ENCODE measurements around the gene TRMT1. TPM values are rescaled to one million over a fixed set of nuclear protein-coding genes. Genes with fewer than 3 reads are reported as not detected.

The TRMT1 gene
- polyA plus RNA-seq, 4 donors: 18.6 to 37.5 (median 28.3) TPM

- H3K4me3 ChIP-seq (ENCODE audit: low read depth in 1 of 3, low read length in 3 of 3): no peak overlapping the region
- no peak for FAIRE-seq
- 81 to 94% (median 87%) methylated on average over 12 of the region's 12 CpGs for WGBS, 3 donors
Observed at GRCh38 chr19:13089857-13090507, 26.6 kb downstream of the TRMT1 start.

GRCh38 chr19:13089139-13089856 lies 27.2 kb downstream of the TRMT1 start:
- Histone ChIP-seq H3K4me1 (ENCODE audit: control insufficient read depth in 3 of 3, insufficient read depth in 2 of 3, low read depth in 1 of 3, low read length in 2 of 3) (peaks cover 0 to 22% (median 0%) of the 10 kb centered on the region in 3 donors), H3K27me3 (ENCODE audit: control insufficient read depth in 3 of 3, insufficient read depth in 3 of 3, low read length in 3 of 3) (peaks cover 0 to 48% (median 0%) of the 10 kb centered on the region in 3 donors), H3K4me3 (ENCODE audit: low read depth in 1 of 3, low read length in 3 of 3) (no peak overlapping the region), H3K36me3 (ENCODE audit: control insufficient read depth in 3 of 3, insufficient read depth in 2 of 3, low read depth in 1 of 3, low read length in 3 of 3) (peaks cover 0 to 21% (median 0%) of the 10 kb centered on the region in 3 donors), H3K27ac (ENCODE audit: low read depth in 1 of 3, low read length in 2 of 3) (no peak overlapping the region), H3K9me3 (ENCODE audit: control insufficient read depth in 2 of 2, insufficient read depth in 1 of 2, low read depth in 1 of 2, low read length in 1 of 2) (no peaks in the 10 kb centered on the region)
- WGBS, 3 donors: 87 to 94% (median 91%) methylated on average over 5 of the region's 5 CpGs
- DNase-seq: no peak
- FAIRE-seq: no peak

More at GRCh38 chr19:13089857-13090507, 26.6 kb downstream of the TRMT1 start:
- no peaks in the 10 kb centered on the region for H3K9me3 ChIP-seq (ENCODE audit: control insufficient read depth in 2 of 2, insufficient read depth in 1 of 2, low read depth in 1 of 2, low read length in 1 of 2)
- peaks cover 0 to 28% (median 0%) of the 10 kb centered on the region in 3 donors for H3K4me1 ChIP-seq (ENCODE audit: control insufficient read depth in 3 of 3, insufficient read depth in 2 of 3, low read depth in 1 of 3, low read length in 2 of 3)
- peaks cover 0 to 54% (median 0%) of the 10 kb centered on the region in 3 donors for H3K27me3 ChIP-seq (ENCODE audit: control insufficient read depth in 3 of 3, insufficient read depth in 3 of 3, low read length in 3 of 3)
- H3K36me3 ChIP-seq (ENCODE audit: control insufficient read depth in 3 of 3, insufficient read depth in 2 of 3, low read depth in 1 of 3, low read length in 3 of 3): peaks cover 0 to 25% (median 0%) of the 10 kb centered on the region in 3 donors
- DNase-seq: no peak
- H3K27ac ChIP-seq (ENCODE audit: low read depth in 1 of 3, low read length in 2 of 3): no peak overlapping the region

DNA sequence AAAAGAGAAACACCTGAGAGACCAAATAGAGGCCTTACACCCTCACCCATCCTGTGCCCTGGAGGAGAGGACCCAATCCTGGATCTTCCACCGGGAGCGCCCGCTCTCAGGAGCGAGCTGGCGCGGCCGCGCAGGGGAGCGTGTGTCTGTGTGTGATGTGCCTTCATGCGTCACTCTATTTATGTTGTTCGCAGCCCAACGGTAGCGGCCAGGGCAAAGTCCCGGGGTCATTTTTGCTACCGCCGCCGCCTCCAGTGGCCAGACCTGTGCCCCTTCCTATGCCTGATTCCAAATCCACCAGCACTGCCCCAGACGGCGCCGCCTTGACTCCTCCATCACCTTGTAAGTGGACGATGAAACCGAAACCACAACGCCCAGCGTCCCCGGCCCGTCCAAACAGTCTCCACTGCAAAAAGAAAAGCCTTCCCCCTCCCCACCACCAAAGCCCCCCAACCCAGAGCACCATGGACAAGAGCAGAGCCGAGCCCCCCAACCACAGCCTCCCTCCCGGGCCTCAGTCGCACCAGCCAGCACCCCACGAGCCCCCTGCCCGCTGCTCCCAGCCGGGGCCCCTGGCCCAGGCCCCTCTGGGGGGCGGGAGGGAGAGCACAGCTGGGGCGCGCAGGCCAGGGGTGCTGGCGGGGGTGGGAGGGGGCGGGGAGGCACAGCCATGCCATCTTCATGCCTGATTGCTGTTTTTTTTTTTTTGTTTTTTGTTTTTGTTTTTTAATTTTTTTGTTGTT lies 28.6 kb downstream of the TRMT1 start:
- H3K9me3 ChIP-seq (ENCODE audit: control insufficient read depth in 2 of 2, insufficient read depth in 1 of 2, low read depth in 1 of 2, low read length in 1 of 2): no peaks in the 10 kb centered on the region
- 78 to 92% (median 92%) methylated on average over 37 of the region's 37 CpGs for WGBS, 3 donors
- peak overlapping the region in 1 of 3 donors; percentile 25 for H3K4me3 ChIP-seq (ENCODE audit: low read depth in 1 of 3, low read length in 3 of 3)
- no peak for DNase-seq
- H3K27ac ChIP-seq (ENCODE audit: low read depth in 1 of 3, low read length in 2 of 3): no peak overlapping the region
- peaks cover 0 to 28% (median 0%) of the 10 kb centered on the region in 3 donors for H3K36me3 ChIP-seq (ENCODE audit: control insufficient read depth in 3 of 3, insufficient read depth in 2 of 3, low read depth in 1 of 3, low read length in 3 of 3)
- peaks cover 0 to 17% (median 0%) of the 10 kb centered on the region in 3 donors for H3K4me1 ChIP-seq (ENCODE audit: control insufficient read depth in 3 of 3, insufficient read depth in 2 of 3, low read depth in 1 of 3, low read length in 2 of 3)
- FAIRE-seq: no peak
- H3K27me3 ChIP-seq (ENCODE audit: control insufficient read depth in 3 of 3, insufficient read depth in 3 of 3, low read length in 3 of 3): peaks cover 0 to 43% (median 0%) of the 10 kb centered on the region in 3 donors

- Histone ChIP-seq H3K9me3 (ENCODE audit: control insufficient read depth in 2 of 2, insufficient read depth in 1 of 2, low read depth in 1 of 2, low read length in 1 of 2) (no peaks in the 10 kb centered on the region), H3K4me1 (ENCODE audit: control insufficient read depth in 3 of 3, insufficient read depth in 2 of 3, low read depth in 1 of 3, low read length in 2 of 3) (peaks cover 0 to 20% (median 0%) of the 10 kb centered on the region in 3 donors), H3K27ac (ENCODE audit: low read depth in 1 of 3, low read length in 2 of 3) (no peak overlapping the region), H3K4me3 (ENCODE audit: low read depth in 1 of 3, low read length in 3 of 3) (no peak overlapping the region), H3K36me3 (ENCODE audit: control insufficient read depth in 3 of 3, insufficient read depth in 2 of 3, low read depth in 1 of 3, low read length in 3 of 3) (peaks cover 0 to 28% (median 0%) of the 10 kb centered on the region in 3 donors), H3K27me3 (ENCODE audit: control insufficient read depth in 3 of 3, insufficient read depth in 3 of 3, low read length in 3 of 3) (peaks cover 0 to 37% (median 0%) of the 10 kb centered on the region in 3 donors)
- DNase-seq (no peak), FAIRE-seq (no peak)
- 85 to 91% (median 86%) methylated on average over 12 of the region's 12 CpGs for WGBS, 3 donors
Observed at GRCh38 chr19:13087295-13087694, 29.2 kb downstream of the TRMT1 start.

DNA sequence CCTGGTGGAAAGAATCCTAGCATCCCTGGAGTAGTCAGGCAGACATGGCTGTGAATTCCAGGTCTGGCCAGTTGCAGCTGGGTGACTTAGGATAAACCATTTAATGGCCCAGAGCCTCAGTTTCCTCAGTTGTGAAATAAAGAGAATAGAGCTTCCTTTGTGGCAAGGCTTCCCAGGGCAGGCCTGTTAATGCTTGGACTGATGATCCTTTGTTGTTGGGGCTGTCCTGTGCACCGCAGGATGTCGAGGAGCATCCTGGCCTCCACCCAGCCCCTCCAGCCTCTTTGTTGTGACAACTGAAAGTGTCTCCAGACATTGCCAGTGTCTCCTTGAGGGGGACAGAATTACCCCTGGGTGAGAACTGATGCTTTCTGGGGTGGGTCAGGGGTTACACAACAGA lies 30.2 kb downstream of the TRMT1 start:
- no peak for DNase-seq
- peaks cover 0 to 11% (median 0%) of the 10 kb centered on the region in 3 donors for H3K4me1 ChIP-seq (ENCODE audit: control insufficient read depth in 3 of 3, insufficient read depth in 2 of 3, low read depth in 1 of 3, low read length in 2 of 3)
- FAIRE-seq: no peak
- H3K36me3 ChIP-seq (ENCODE audit: control insufficient read depth in 3 of 3, insufficient read depth in 2 of 3, low read depth in 1 of 3, low read length in 3 of 3): peaks cover 0 to 34% (median 0%) of the 10 kb centered on the region in 3 donors
- peaks cover 0 to 28% (median 0%) of the 10 kb centered on the region in 3 donors for H3K27me3 ChIP-seq (ENCODE audit: control insufficient read depth in 3 of 3, insufficient read depth in 3 of 3, low read length in 3 of 3)
- no peak overlapping the region for H3K4me3 ChIP-seq (ENCODE audit: low read depth in 1 of 3, low read length in 3 of 3)
- H3K9me3 ChIP-seq (ENCODE audit: control insufficient read depth in 2 of 2, insufficient read depth in 1 of 2, low read depth in 1 of 2, low read length in 1 of 2): no peaks in the 10 kb centered on the region
- no peak overlapping the region for H3K27ac ChIP-seq (ENCODE audit: low read depth in 1 of 3, low read length in 2 of 3)
- 68 to 86% (median 81%) methylated on average over 2 of the region's 2 CpGs for WGBS, 3 donors

- FAIRE-seq: no peak
- WGBS, 3 donors: 35 to 41% (median 38%) methylated on average over 7 of the region's 7 CpGs
- Histone ChIP-seq H3K4me1 (ENCODE audit: control insufficient read depth in 3 of 3, insufficient read depth in 2 of 3, low read depth in 1 of 3, low read length in 2 of 3) (peaks cover 0 to 7% (median 0%) of the 10 kb centered on the region in 3 donors), H3K27ac (ENCODE audit: low read depth in 1 of 3, low read length in 2 of 3) (no peak overlapping the region), H3K4me3 (ENCODE audit: low read depth in 1 of 3, low read length in 3 of 3) (no peak overlapping the region), H3K9me3 (ENCODE audit: control insufficient read depth in 2 of 2, insufficient read depth in 1 of 2, low read depth in 1 of 2, low read length in 1 of 2) (no peaks in the 10 kb centered on the region), H3K36me3 (ENCODE audit: control insufficient read depth in 3 of 3, insufficient read depth in 2 of 3, low read depth in 1 of 3, low read length in 3 of 3) (peaks cover 0 to 34% (median 0%) of the 10 kb centered on the region in 3 donors), H3K27me3 (ENCODE audit: control insufficient read depth in 3 of 3, insufficient read depth in 3 of 3, low read length in 3 of 3) (peaks cover 0 to 28% (median 0%) of the 10 kb centered on the region in 3 donors)
- no peak for DNase-seq
Observed at GRCh38 chr19:13085666-13086065, 30.9 kb downstream of the TRMT1 start.

- Histone ChIP-seq H3K27me3 (ENCODE audit: control insufficient read depth in 3 of 3, insufficient read depth in 3 of 3, low read length in 3 of 3) (peaks cover 0 to 28% (median 0%) of the 10 kb centered on the region in 3 donors), H3K4me1 (ENCODE audit: control insufficient read depth in 3 of 3, insufficient read depth in 2 of 3, low read depth in 1 of 3, low read length in 2 of 3) (peaks cover 5 to 19% (median 9%) of the 10 kb centered on the region in 3 donors), H3K4me3 (ENCODE audit: low read depth in 1 of 3, low read length in 3 of 3) (no peak overlapping the region), H3K36me3 (ENCODE audit: control insufficient read depth in 3 of 3, insufficient read depth in 2 of 3, low read depth in 1 of 3, low read length in 3 of 3) (peaks cover 0 to 29% (median 0%) of the 10 kb centered on the region in 3 donors), H3K27ac (ENCODE audit: low read depth in 1 of 3, low read length in 2 of 3) (no peak overlapping the region), H3K9me3 (ENCODE audit: control insufficient read depth in 2 of 2, insufficient read depth in 1 of 2, low read depth in 1 of 2, low read length in 1 of 2) (no peaks in the 10 kb centered on the region)
- WGBS, 3 donors: 83 to 97% (median 88%) methylated on average over 9 of the region's 9 CpGs
- FAIRE-seq (no peak), DNase-seq (no peak)
Observed at GRCh38 chr19:13083627-13084026, 32.9 kb downstream of the TRMT1 start.

GRCh38 chr19:13083008-13083404 lies 33.5 kb downstream of the TRMT1 start:
- Histone ChIP-seq H3K27me3 (ENCODE audit: control insufficient read depth in 3 of 3, insufficient read depth in 3 of 3, low read length in 3 of 3) (peaks cover 0 to 28% (median 0%) of the 10 kb centered on the region in 3 donors), H3K4me3 (ENCODE audit: low read depth in 1 of 3, low read length in 3 of 3) (no peak overlapping the region), H3K36me3 (ENCODE audit: control insufficient read depth in 3 of 3, insufficient read depth in 2 of 3, low read depth in 1 of 3, low read length in 3 of 3) (peaks cover 0 to 32% (median 0%) of the 10 kb centered on the region in 3 donors), H3K4me1 (ENCODE audit: control insufficient read depth in 3 of 3, insufficient read depth in 2 of 3, low read depth in 1 of 3, low read length in 2 of 3) (peaks cover 7 to 26% (median 9%) of the 10 kb centered on the region in 3 donors), H3K9me3 (ENCODE audit: control insufficient read depth in 2 of 2, insufficient read depth in 1 of 2, low read depth in 1 of 2, low read length in 1 of 2) (no peaks in the 10 kb centered on the region), H3K27ac (ENCODE audit: low read depth in 1 of 3, low read length in 2 of 3) (no peak overlapping the region)
- 73 to 88% (median 73%) methylated on average over 7 of the region's 7 CpGs for WGBS, 3 donors
- DNase-seq (no peak), FAIRE-seq (no peak)
